ENCODE measurements around the gene COL28A1. TPM values are rescaled to one million over a fixed set of nuclear protein-coding genes. Genes with fewer than 3 reads are reported as not detected.
"Not testable (repeated sequence)": the region's sequence is repeated elsewhere in the genome, so short reads cannot be mapped to it uniquely, and the experiment has no call there.

Gene COL28A1
- polyA plus RNA-seq, 1 donor (not counting 4 experiments of a cell fraction or from before 2014, with no cell fraction given) = 0.13 TPM

GRCh38 chr7:7474436-7474835 lies 61.2 kb downstream of the COL28A1 start:
- no peak overlapping the region for H3K4me3 ChIP-seq (ENCODE audit: control insufficient read depth in 2 of 3, extremely low read depth in 1 of 3, insufficient read depth in 2 of 3, low read depth in 1 of 3, low read length in 3 of 3)
- no peaks in the 10 kb centered on the region for H3K27me3 ChIP-seq (ENCODE audit: control insufficient read depth, extremely low read depth, insufficient read depth, low read length)
- no peaks in the 10 kb centered on the region for H3K9me1 ChIP-seq (ENCODE audit: control insufficient read depth, extremely low read depth, insufficient read depth, low read length)
- no peaks in the 10 kb centered on the region for H3K79me2 ChIP-seq (ENCODE audit: control insufficient read depth, insufficient read depth, low read length)
- no peaks in the 10 kb centered on the region for H3K36me3 ChIP-seq (ENCODE audit: control insufficient read depth in 2 of 2, extremely low read depth in 1 of 2, insufficient read depth in 2 of 2, low read length in 2 of 2)
- dilution Hi-C loops (cut with MboI; ENCODE audit: extremely low pct_ligation_motif_present, low sequenced_read_pairs) = no loop called here
- TF ChIP-seq EZH2 (IDR thresholded peaks at IDR 0.05; ENCODE audit: low read length) (no peak), CTCF (optimal IDR thresholded peaks at IDR 0.05 in 1 of 3, IDR thresholded peaks at IDR 0.05 in 1 of 3, conservative IDR thresholded peaks at IDR 0.05 in 1 of 3; ENCODE audit: extremely low read depth in 1 of 3, insufficient read depth in 2 of 3, low read length in 3 of 3) (no peak)
- no peak overlapping the region for H3K4me2 ChIP-seq (ENCODE audit: control insufficient read depth, extremely low read depth, insufficient read depth, low read depth, low read length)
- no peaks in the 10 kb centered on the region for H3K4me1 ChIP-seq (ENCODE audit: control insufficient read depth, extremely low read depth, insufficient read depth, low read length)
- no peak overlapping the region for H2AFZ ChIP-seq (ENCODE audit: control insufficient read depth, low read length)
- DNase-seq (ENCODE audit: low read depth, low spot score) = no peak
- no peak overlapping the region for H3K27ac ChIP-seq (ENCODE audit: control insufficient read depth, insufficient read depth, low read length)
- H4K20me1 ChIP-seq (ENCODE audit: control insufficient read depth, extremely low read depth, insufficient read depth, low read length) = no peaks in the 10 kb centered on the region
- H3K9me3 ChIP-seq (ENCODE audit: control insufficient read depth, low read depth, low read length) = no peaks in the 10 kb centered on the region
- no peak for FAIRE-seq
- H3K9ac ChIP-seq (ENCODE audit: control insufficient read depth, extremely low read depth, insufficient read depth, low read length) = no peak overlapping the region

DNA sequence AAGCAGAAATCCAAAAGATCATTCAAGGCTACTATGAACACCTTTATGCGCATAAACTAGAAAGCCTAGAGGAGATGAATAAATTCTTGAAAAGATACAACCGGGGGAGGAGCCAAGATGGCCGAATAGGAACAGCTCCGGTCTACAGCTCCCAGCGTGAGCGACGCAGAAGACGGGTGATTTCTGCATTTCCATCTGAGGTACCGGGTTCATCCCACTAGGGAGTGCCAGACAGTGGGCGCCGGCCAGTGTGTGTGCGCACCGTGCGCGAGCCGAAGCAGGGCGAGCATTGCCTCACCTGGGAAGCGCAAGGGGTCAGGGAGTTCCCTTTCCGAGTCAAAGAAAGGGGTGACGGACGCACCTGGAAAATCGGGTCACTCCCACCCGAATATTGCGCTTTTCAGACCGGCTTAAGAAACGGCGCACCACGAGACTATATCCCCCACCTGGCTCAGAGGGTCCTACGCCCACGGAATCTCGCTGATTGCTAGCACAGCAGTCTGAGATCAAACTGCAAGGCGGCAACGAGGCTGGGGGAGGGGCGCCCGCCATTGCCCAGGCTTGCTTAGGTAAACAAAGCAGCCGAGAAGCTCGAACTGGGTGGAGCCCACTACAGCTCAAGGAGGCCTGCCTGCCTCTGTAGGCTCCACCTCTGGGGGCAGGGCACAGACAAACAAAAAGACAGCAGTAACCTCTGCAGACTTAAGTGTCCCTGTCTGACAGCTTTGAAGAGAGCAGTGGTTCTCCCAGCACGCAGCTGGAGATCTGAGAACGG lies 70.5 kb downstream of the COL28A1 start:
- H3K4me1 ChIP-seq (ENCODE audit: control insufficient read depth, extremely low read depth, insufficient read depth, low read length); H2AFZ ChIP-seq (ENCODE audit: control insufficient read depth, low read length); H3K27me3 ChIP-seq (ENCODE audit: control insufficient read depth, extremely low read depth, insufficient read depth, low read length); FAIRE-seq; H3K36me3 ChIP-seq (ENCODE audit: control insufficient read depth in 2 of 2, extremely low read depth in 1 of 2, insufficient read depth in 2 of 2, low read length in 2 of 2); H3K9me1 ChIP-seq (ENCODE audit: control insufficient read depth, extremely low read depth, insufficient read depth, low read length); H3K79me2 ChIP-seq (ENCODE audit: control insufficient read depth, insufficient read depth, low read length); DNase-seq (ENCODE audit: low read depth, low spot score); H3K4me3 ChIP-seq (ENCODE audit: control insufficient read depth in 2 of 3, extremely low read depth in 1 of 3, insufficient read depth in 2 of 3, low read depth in 1 of 3, low read length in 3 of 3); H3K9me3 ChIP-seq (ENCODE audit: control insufficient read depth, low read depth, low read length); H3K9ac ChIP-seq (ENCODE audit: control insufficient read depth, extremely low read depth, insufficient read depth, low read length); H3K4me2 ChIP-seq (ENCODE audit: control insufficient read depth, extremely low read depth, insufficient read depth, low read depth, low read length); H4K20me1 ChIP-seq (ENCODE audit: control insufficient read depth, extremely low read depth, insufficient read depth, low read length); dilution Hi-C loops (cut with MboI; ENCODE audit: extremely low pct_ligation_motif_present, low sequenced_read_pairs); H3K27ac ChIP-seq (ENCODE audit: control insufficient read depth, insufficient read depth, low read length): not testable (repeated sequence)

DNA sequence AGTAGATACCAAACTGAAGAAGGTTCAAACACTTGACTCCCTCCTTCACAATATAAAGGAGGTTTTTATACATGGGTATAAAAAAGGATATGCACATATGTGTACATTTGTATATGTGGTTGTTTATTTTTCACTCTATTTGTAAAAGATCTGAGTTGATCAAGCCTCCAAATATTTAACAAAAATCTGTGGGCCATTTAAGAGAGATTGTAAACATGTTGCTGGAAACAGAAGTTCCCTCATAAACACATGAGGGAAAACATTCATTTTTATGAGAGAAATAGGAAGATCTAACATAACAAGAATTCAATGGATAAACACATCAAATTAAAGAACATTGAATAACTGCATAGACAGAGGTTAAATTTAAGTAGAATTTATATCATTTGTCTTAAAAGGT lies 81.7 kb downstream of the COL28A1 start:
- Histone ChIP-seq H3K9me3 (ENCODE audit: control insufficient read depth, low read depth, low read length) (no peaks in the 10 kb centered on the region), H3K4me2 (ENCODE audit: control insufficient read depth, extremely low read depth, insufficient read depth, low read depth, low read length) (no peak overlapping the region), H3K36me3 (ENCODE audit: control insufficient read depth in 2 of 2, extremely low read depth in 1 of 2, insufficient read depth in 2 of 2, low read length in 2 of 2) (no peaks in the 10 kb centered on the region), H4K20me1 (ENCODE audit: control insufficient read depth, extremely low read depth, insufficient read depth, low read length) (no peaks in the 10 kb centered on the region), H3K79me2 (ENCODE audit: control insufficient read depth, insufficient read depth, low read length) (no peaks in the 10 kb centered on the region), H3K9me1 (ENCODE audit: control insufficient read depth, extremely low read depth, insufficient read depth, low read length) (no peaks in the 10 kb centered on the region), H2AFZ (ENCODE audit: control insufficient read depth, low read length) (no peak overlapping the region), H3K27me3 (ENCODE audit: control insufficient read depth, extremely low read depth, insufficient read depth, low read length) (no peaks in the 10 kb centered on the region), H3K27ac (ENCODE audit: control insufficient read depth, insufficient read depth, low read length) (no peak overlapping the region), H3K9ac (ENCODE audit: control insufficient read depth, extremely low read depth, insufficient read depth, low read length) (no peak overlapping the region), H3K4me1 (ENCODE audit: control insufficient read depth, extremely low read depth, insufficient read depth, low read length) (no peaks in the 10 kb centered on the region), H3K4me3 (ENCODE audit: control insufficient read depth in 2 of 3, extremely low read depth in 1 of 3, insufficient read depth in 2 of 3, low read depth in 1 of 3, low read length in 3 of 3) (no peak overlapping the region)
- DNase-seq (ENCODE audit: low read depth, low spot score) = no peak
- dilution Hi-C loops (cut with MboI; ENCODE audit: extremely low pct_ligation_motif_present, low sequenced_read_pairs) = no loop called here
- no peak for FAIRE-seq
- TF ChIP-seq CTCF (optimal IDR thresholded peaks at IDR 0.05 in 1 of 3, IDR thresholded peaks at IDR 0.05 in 1 of 3, conservative IDR thresholded peaks at IDR 0.05 in 1 of 3; ENCODE audit: extremely low read depth in 1 of 3, insufficient read depth in 2 of 3, low read length in 3 of 3) (no peak), EZH2 (IDR thresholded peaks at IDR 0.05; ENCODE audit: low read length) (no peak)
